ENCODE data around the gene SMIM22.

SMIM22 gene

DNA sequence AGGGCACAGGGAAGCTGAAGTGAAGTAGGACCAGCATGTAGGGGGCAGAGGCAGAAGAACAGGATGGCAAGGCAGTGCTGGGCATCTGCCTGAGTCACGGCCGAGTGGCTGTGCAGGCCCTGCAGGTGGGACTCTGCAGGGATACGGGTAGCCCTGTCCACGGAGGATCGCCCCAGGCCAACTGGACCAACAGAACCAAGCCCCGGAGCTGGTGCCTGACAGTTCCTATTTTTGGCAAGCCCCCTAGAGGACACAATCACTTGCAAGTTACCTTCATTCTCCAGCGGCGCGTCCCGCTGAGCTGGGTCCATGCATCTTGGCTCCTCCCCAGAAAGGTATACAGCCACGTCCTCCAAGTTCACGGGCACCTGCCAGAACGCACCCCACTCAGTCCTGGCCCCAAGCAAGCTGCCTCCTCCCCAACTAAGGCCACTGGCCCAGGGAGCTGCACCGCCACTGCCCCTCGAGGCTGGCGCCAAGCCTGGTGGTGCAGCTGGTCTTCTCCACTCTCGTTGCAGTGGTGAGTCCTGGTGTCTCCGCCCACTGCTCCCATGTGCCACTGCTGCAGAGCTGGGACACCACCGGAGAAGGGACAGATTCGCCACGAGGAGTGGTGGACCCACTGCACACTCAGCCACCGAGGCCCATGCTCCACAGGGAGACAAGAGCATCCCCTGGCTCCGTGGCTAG lies 34.8 kb upstream of the SMIM22 start:
- H3K9me3 Mint-ChIP-seq, result no peaks in the 10 kb centered on the region
- TF ChIP-seq, protein P1, sequence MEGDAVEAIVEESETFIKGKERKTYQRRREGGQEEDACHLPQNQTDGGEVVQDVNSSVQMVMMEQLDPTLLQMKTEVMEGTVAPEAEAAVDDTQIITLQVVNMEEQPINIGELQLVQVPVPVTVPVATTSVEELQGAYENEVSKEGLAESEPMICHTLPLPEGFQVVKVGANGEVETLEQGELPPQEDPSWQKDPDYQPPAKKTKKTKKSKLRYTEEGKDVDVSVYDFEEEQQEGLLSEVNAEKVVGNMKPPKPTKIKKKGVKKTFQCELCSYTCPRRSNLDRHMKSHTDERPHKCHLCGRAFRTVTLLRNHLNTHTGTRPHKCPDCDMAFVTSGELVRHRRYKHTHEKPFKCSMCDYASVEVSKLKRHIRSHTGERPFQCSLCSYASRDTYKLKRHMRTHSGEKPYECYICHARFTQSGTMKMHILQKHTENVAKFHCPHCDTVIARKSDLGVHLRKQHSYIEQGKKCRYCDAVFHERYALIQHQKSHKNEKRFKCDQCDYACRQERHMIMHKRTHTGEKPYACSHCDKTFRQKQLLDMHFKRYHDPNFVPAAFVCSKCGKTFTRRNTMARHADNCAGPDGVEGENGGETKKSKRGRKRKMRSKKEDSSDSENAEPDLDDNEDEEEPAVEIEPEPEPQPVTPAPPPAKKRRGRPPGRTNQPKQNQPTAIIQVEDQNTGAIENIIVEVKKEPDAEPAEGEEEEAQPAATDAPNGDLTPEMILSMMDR (IDR thresholded peaks at IDR 0.05; ENCODE audit: unreplicated experiment in 3 of 3), result no peak
- no peaks in the 10 kb centered on the region for H3K4me1 Mint-ChIP-seq
- no peak overlapping the region for H3K27ac Mint-ChIP-seq
- H3K36me3 Mint-ChIP-seq (ENCODE audit: low read depth), result peaks cover 64% of the 10 kb centered on the region
- H3K27me3 Mint-ChIP-seq (ENCODE audit: low read depth), result no peaks in the 10 kb centered on the region
- H3K4me3 Mint-ChIP-seq, result peak overlapping the region in 1 of 3 experiments; percentile 15

DNA sequence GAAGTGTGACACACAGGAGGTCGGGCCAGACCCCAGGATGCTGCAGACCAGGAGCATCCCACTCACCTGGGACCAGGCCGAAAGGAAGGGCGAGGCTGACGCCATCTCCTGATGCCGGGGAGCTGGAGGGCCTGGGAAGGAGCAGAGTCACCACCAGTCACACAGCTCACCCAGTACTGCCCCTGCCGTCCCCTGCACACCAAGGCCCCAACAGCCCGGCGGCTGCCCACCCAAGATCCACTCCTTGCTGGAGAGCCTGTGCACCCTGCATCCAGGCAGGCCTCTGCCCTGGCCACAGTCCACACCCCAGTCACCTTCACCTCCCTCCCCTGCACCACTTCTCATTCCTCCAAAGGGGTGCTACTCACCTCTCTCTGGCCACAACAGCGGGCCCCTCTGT lies 33.0 kb upstream of the SMIM22 start:
- peaks cover 49% of the 10 kb centered on the region for H3K36me3 Mint-ChIP-seq (ENCODE audit: low read depth)
- H3K27ac Mint-ChIP-seq, result no peak overlapping the region
- no peaks in the 10 kb centered on the region for H3K9me3 Mint-ChIP-seq
- H3K4me1 Mint-ChIP-seq, result peaks cover 10% of the 10 kb centered on the region
- no peak overlapping the region for H3K4me3 Mint-ChIP-seq
- H3K27me3 Mint-ChIP-seq (ENCODE audit: low read depth), result no peaks in the 10 kb centered on the region
- TF ChIP-seq, protein P1 (IDR thresholded peaks at IDR 0.05; ENCODE audit: unreplicated experiment in 3 of 3), result no peak

DNA sequence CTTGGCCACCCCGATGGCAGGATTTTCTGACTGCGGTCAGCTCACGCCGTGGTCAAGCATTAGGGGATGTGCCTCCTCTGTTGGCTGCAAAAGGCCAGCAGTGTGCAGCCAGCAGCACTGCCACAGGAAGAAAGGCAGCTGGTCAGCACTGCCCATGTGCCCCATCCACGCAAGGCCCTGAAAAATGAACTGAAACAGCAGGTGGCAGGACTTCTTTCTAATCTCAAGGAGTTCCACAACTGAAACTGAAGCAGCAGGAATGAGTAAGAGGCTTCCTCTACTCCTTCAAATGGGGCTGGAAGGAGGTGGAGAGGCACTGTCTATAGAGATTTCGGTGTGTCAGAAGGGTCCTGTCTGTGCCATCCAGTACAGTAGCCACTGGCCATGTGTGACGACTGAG lies 31.4 kb upstream of the SMIM22 start:
- H3K4me3 Mint-ChIP-seq, result peak overlapping the region; percentile 50 to 70 (median 53)
- TF ChIP-seq, protein P1 (IDR thresholded peaks at IDR 0.05; ENCODE audit: unreplicated experiment in 3 of 3), result no peak
- H3K4me1 Mint-ChIP-seq, result peaks cover 19% of the 10 kb centered on the region
- no peaks in the 10 kb centered on the region for H3K27me3 Mint-ChIP-seq (ENCODE audit: low read depth)
- H3K36me3 Mint-ChIP-seq (ENCODE audit: low read depth), result peaks cover 37% of the 10 kb centered on the region
- H3K27ac Mint-ChIP-seq, result no peak overlapping the region
- no peaks in the 10 kb centered on the region for H3K9me3 Mint-ChIP-seq

DNA sequence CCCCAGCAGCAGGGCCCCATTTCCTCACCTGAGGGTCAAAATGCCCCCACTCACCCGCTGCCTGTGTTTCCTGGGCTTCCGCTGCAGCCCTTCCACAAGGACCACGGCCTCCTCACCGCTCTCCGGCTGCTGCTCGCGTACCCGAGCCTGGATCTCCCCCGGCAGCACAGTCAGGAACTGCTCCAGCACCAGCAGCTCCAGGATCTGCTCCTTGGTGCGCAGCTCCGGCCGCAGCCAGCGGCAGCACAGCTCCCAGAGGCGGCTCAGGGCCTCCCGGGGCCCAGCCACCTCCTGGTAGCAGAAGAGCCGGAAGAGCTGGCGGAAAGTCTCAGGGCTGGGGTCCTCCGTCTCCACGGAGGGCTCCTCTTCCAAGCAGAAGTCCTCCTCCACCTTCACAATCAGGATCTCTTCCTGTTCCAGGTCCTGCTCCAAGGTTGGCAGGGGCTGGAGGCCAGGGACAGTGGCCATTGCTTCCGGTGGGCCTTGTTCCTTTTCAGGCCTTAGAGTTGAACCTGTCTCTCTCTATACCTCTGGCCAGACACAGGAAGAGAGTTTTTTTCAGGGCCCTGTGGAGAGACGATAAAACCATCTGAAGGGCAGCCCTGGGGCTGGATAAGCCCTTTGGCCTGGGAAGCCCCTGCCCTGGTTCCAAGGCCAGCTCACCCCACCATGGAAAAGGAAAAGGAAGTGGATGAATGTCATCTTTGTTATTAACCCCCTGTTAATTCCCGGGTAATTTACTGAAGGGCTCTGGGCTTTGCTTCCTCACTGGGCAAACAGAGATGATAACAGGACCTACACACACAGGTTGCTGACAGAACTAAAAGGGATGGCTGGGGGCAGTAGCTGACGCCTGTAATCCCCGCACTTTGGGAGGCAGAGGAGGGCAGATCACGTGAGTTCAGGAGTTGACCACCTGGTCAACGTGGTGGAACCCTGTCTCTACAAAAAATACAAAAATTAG lies 29.4 kb upstream of the SMIM22 start:
- peak overlapping the region in 2 of 3 experiments; percentile 70 to 77 for H3K27ac Mint-ChIP-seq
- TF ChIP-seq, protein P1 (IDR thresholded peaks at IDR 0.05; ENCODE audit: unreplicated experiment in 3 of 3), result no peak
- H3K36me3 Mint-ChIP-seq (ENCODE audit: low read depth), result peaks cover 20% of the 10 kb centered on the region

DNA sequence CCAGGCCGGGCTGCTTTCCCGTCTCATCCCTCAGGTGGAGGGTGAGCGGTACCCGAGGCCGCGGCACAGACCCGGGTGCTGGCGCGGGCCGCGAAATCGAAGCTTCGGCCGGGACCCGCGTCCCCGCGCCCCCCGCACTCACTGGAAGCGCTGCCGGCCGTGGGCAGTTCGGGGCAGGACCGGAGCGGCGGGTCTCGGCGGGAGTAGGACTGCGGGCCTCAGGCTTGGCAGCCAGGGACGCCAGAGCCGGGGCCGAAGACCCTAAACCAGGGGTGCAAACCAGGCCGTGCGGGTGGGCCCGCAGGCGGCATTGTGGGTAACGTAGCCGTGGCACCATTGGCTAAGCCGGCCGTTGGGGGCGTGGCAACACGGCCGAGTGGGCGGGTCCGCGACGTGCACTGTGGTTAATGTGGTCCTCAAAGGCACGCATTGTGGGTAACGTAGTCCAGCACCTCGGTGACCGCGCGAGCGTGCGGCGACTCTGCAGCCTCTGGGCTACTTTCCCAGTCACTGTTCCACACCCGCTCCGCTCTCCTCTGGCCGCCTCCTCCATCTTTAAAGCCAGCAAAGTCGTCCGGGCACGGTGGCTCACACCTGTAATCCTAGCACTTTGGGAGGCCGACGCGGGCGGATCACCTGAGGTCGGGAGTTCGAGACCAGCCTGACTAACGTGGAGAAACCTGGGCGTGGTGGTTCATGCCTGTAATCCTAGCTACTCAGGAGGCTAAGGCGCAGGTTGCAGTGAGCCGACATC lies 28.1 kb upstream of the SMIM22 start, which contains the start of gene ZNF500:
Gene ZNF500 (minus strand): TSS at position 288 of the 754 bp plus-strand sequence. CDS start 1,184 bp downstream, outside the sequence.
- TF ChIP-seq, protein P1 (IDR thresholded peaks at IDR 0.05; ENCODE audit: unreplicated experiment in 3 of 3), result no peak
- H3K4me3 Mint-ChIP-seq, result peak within 1 kb of the TSS; percentile 89 to 91 (median 91)
- no peaks in the 10 kb centered on the region for H3K27me3 Mint-ChIP-seq (ENCODE audit: low read depth)
- peaks cover 14% of the 10 kb centered on the region for H3K36me3 Mint-ChIP-seq (ENCODE audit: low read depth)
- H3K4me1 Mint-ChIP-seq, result peaks cover 19% of the 10 kb centered on the region
- peak within 1 kb of the TSS; percentile 81 to 95 (median 91) for H3K27ac Mint-ChIP-seq
- H3K9me3 Mint-ChIP-seq, result no peaks in the 10 kb centered on the region

More for the DNA sequence above, 29.4 kb upstream of the SMIM22 start:
- H3K4me1 Mint-ChIP-seq, result peaks cover 19% of the 10 kb centered on the region
- peak overlapping the region; percentile 86 to 91 (median 87) for H3K4me3 Mint-ChIP-seq
- no peaks in the 10 kb centered on the region for H3K9me3 Mint-ChIP-seq
- H3K27me3 Mint-ChIP-seq (ENCODE audit: low read depth), result no peaks in the 10 kb centered on the region
